ENCODE results near the gene CSNK1D. TPM values are rescaled to one million over a fixed set of nuclear protein-coding genes. Genes with fewer than 3 reads are reported as not detected.

Gene CSNK1D
- total RNA-seq, 1 donor from 2014 or later: 150 TPM

- DNase-seq (no peak), ATAC-seq (no peak)
- peak overlapping the region; percentile 85 for H3K27ac ChIP-seq
- no peaks in the 10 kb centered on the region for H3K27me3 ChIP-seq
- no peak for TF ChIP-seq CTCF (IDR thresholded peaks at IDR 0.05)
- intact Hi-C loops (cut with DNase I): no loop called here
- H3K36me3 ChIP-seq: no peaks in the 10 kb centered on the region
- H3K9me3 ChIP-seq: no peaks in the 10 kb centered on the region
- H3K4me3 ChIP-seq: no peak overlapping the region
- H3K4me1 ChIP-seq: peaks cover 35% of the 10 kb centered on the region
Observed at GRCh38 chr17:82287013-82287867, 13.7 kb upstream of the CSNK1D start.

GRCh38 chr17:82285141-82285540, 11.6 kb upstream of the CSNK1D start:
- intact Hi-C loops (cut with DNase I): no loop called here
- H3K9me3 ChIP-seq: no peaks in the 10 kb centered on the region
- peaks cover 40% of the 10 kb centered on the region for H3K4me1 ChIP-seq
- no peak overlapping the region for H3K4me3 ChIP-seq
- DNase-seq (no peak), ATAC-seq (no peak)
- H3K27me3 ChIP-seq: no peaks in the 10 kb centered on the region
- no peak for TF ChIP-seq CTCF (IDR thresholded peaks at IDR 0.05)
- no peak overlapping the region for H3K27ac ChIP-seq
- no peaks in the 10 kb centered on the region for H3K36me3 ChIP-seq

- no peaks in the 10 kb centered on the region for H3K36me3 ChIP-seq
- no peaks in the 10 kb centered on the region for H3K9me3 ChIP-seq
- peaks cover 34% of the 10 kb centered on the region for H3K4me1 ChIP-seq
- H3K27ac ChIP-seq: no peak overlapping the region
- DNase-seq (no peak), ATAC-seq (no peak)
- intact Hi-C loops (cut with DNase I): no loop called here
- no peak overlapping the region for H3K4me3 ChIP-seq
- no peaks in the 10 kb centered on the region for H3K27me3 ChIP-seq
- no peak for TF ChIP-seq CTCF (IDR thresholded peaks at IDR 0.05)
Observed at GRCh38 chr17:82283208-82283749, 9.8 kb upstream of the CSNK1D start.

- no peak for TF ChIP-seq CTCF (IDR thresholded peaks at IDR 0.05)
- Histone ChIP-seq H3K4me3 (no peak overlapping the region), H3K27ac (no peak overlapping the region), H3K9me3 (no peaks in the 10 kb centered on the region), H3K27me3 (no peaks in the 10 kb centered on the region), H3K36me3 (no peaks in the 10 kb centered on the region), H3K4me1 (peaks cover 27% of the 10 kb centered on the region)
- DNase-seq: peak; percentile 57
- intact Hi-C loops (cut with DNase I): no loop called here
- peak; percentile 31 for ATAC-seq
Observed at GRCh38 chr17:82282239-82283207, 9.0 kb upstream of the CSNK1D start.

GRCh38 chr17:82281502-82282238, 8.2 kb upstream of the CSNK1D start:
- Histone ChIP-seq H3K4me3 (no peak overlapping the region), H3K4me1 (peaks cover 21% of the 10 kb centered on the region), H3K36me3 (no peaks in the 10 kb centered on the region), H3K27me3 (no peaks in the 10 kb centered on the region), H3K27ac (no peak overlapping the region), H3K9me3 (no peaks in the 10 kb centered on the region)
- DNase-seq (peak; percentile 89), ATAC-seq (peak; percentile 91)
- intact Hi-C loops (cut with DNase I): no loop called here
- TF ChIP-seq CTCF (IDR thresholded peaks at IDR 0.05): no peak
